Measurements from ENCODE around the gene SLC6A12.
"Not testable (repeated sequence)": the region's sequence is repeated elsewhere in the genome, so short reads cannot be mapped to it uniquely, and the experiment has no call there.

The SLC6A12 gene

GRCh38 chr12:195951-196350 is 18.0 kb downstream of the SLC6A12 start:
- DNase-seq: no peak

- no peak for DNase-seq
Observed at GRCh38 chr12:195156-195555, 18.8 kb downstream of the SLC6A12 start.

- no peak for DNase-seq
Observed at GRCh38 chr12:194276-194675, 19.7 kb downstream of the SLC6A12 start.

GRCh38 chr12:193261-193660 is 20.7 kb downstream of the SLC6A12 start:
- no peak for DNase-seq

- DNase-seq: no peak
Observed at GRCh38 chr12:191541-191940, 22.4 kb downstream of the SLC6A12 start.

- DNase-seq: no peak
Observed at GRCh38 chr12:190881-191280, 23.1 kb downstream of the SLC6A12 start.

GRCh38 chr12:189622-189962 is 24.4 kb downstream of the SLC6A12 start:
- DNase-seq: no peak

- no peak for DNase-seq
Observed at GRCh38 chr12:188910-189621, 24.9 kb downstream of the SLC6A12 start.

GRCh38 chr12:187986-188909 is 25.7 kb downstream of the SLC6A12 start:
- not testable (repeated sequence) for DNase-seq

GRCh38 chr12:186006-186625 is 27.8 kb downstream of the SLC6A12 start:
- DNase-seq: no peak

GRCh38 chr12:185576-185955 is 28.4 kb downstream of the SLC6A12 start:
- DNase-seq: no peak

GRCh38 chr12:184811-185575 is 29.0 kb downstream of the SLC6A12 start:
- no peak for DNase-seq

- no peak for DNase-seq
Observed at GRCh38 chr12:182381-182892, 31.5 kb downstream of the SLC6A12 start.

GRCh38 chr12:181921-182320 is 32.0 kb downstream of the SLC6A12 start:
- no peak for DNase-seq

GRCh38 chr12:180445-180844 is 33.5 kb downstream of the SLC6A12 start:
- no peak for DNase-seq

GRCh38 chr12:179885-180284 is 34.1 kb downstream of the SLC6A12 start:
- DNase-seq: no peak

- no peak for DNase-seq
Observed at GRCh38 chr12:179131-179884, 34.6 kb downstream of the SLC6A12 start.

GRCh38 chr12:178829-179109 is 35.2 kb downstream of the SLC6A12 start:
- DNase-seq: no peak

GRCh38 chr12:177980-178828 is 35.8 kb downstream of the SLC6A12 start:
- DNase-seq: no peak

- no peak for DNase-seq
Observed at GRCh38 chr12:177336-177979, 36.5 kb downstream of the SLC6A12 start.
